Keratinocyte (primary cell): ENCODE measurements around the gene SHROOM3. TPM values are rescaled to one million over a fixed set of nuclear protein-coding genes. Genes with fewer than 3 reads are reported as not detected.

ENCODE experiments used
- DNase-seq: peaks from one replicate; pipeline ENCODE4 v3.0.0-alpha.2; 2011; ENCODE audit warnings: low read depth, missing footprints, low spot score
- FAIRE-seq: peaks from 2 replicates; lab custom pipeline; 2011; peaks lifted over from hg19 to GRCh38; lab: Jason Lieb, UNC
- H2AFZ ChIP-seq: 2 replicates; pipeline ENCODE4 v1.6.0; 2012; ENCODE audit warnings: low read length, control low read depth, inconsistent platforms; ENCODE audit not compliant: control insufficient read depth
- H3K27ac ChIP-seq: 2 replicates; pipeline ENCODE4 v1.5.1; 2011; ENCODE audit warnings: low read length; ENCODE audit not compliant: control insufficient read depth, insufficient read depth
- H3K27me3 ChIP-seq: 3 replicates; pipeline ENCODE4 v1.6.0; 2011; ENCODE audit warnings: low read length; ENCODE audit not compliant: control insufficient read depth, insufficient read depth; ENCODE audit errors: extremely low read depth
- H3K36me3 ChIP-seq, 2 experiments: 2 replicates in 1 of 2; 3 replicates in 1 of 2; pipeline ENCODE4 v1.5.1; 2011; ENCODE audit warnings: low read length in 2 of 2, mild to moderate bottlenecking in 1 of 2; ENCODE audit not compliant: control insufficient read depth in 2 of 2, insufficient read depth in 2 of 2; ENCODE audit errors: extremely low read depth in 1 of 2
- H3K4me1 ChIP-seq: 3 replicates; pipeline ENCODE4 v1.5.1; 2011; ENCODE audit warnings: low read length; ENCODE audit not compliant: control insufficient read depth, insufficient read depth; ENCODE audit errors: extremely low read depth
- H3K4me2 ChIP-seq: 3 replicates; pipeline ENCODE4 v1.6.0; 2011; ENCODE audit warnings: low read depth, low read length; ENCODE audit not compliant: control insufficient read depth, insufficient read depth; ENCODE audit errors: extremely low read depth
- H3K4me3 ChIP-seq, 3 experiments: fragments of 200-600 bp in 1 of 3; sonication (generic) in 1 of 3; 2 replicates in 2 of 3; 3 replicates in 1 of 3; pipeline ENCODE4 v1.5.1; 2011 to 2016; ENCODE audit warnings: low read length in 3 of 3, mild to moderate bottlenecking in 3 of 3, control low read depth in 2 of 3, inconsistent platforms in 1 of 3, low read depth in 1 of 3, mixed read lengths in 1 of 3, mixed run types in 1 of 3, moderate library complexity in 1 of 3; ENCODE audit not compliant: control insufficient read depth in 2 of 3, insufficient read depth in 2 of 3; ENCODE audit errors: extremely low read depth in 1 of 3
- H3K79me2 ChIP-seq: 2 replicates; pipeline ENCODE4 v1.6.0; 2012; ENCODE audit warnings: low read length; ENCODE audit not compliant: control insufficient read depth, insufficient read depth
- H3K9ac ChIP-seq: 3 replicates; pipeline ENCODE4 v1.6.0; 2011; ENCODE audit warnings: low read length; ENCODE audit not compliant: control insufficient read depth, insufficient read depth; ENCODE audit errors: extremely low read depth
- H3K9me1 ChIP-seq: 3 replicates; pipeline ENCODE4 v1.6.0; 2011; ENCODE audit warnings: low read length; ENCODE audit not compliant: control insufficient read depth, insufficient read depth; ENCODE audit errors: extremely low read depth
- H3K9me3 ChIP-seq: 2 replicates; pipeline ENCODE4 v1.5.1; 2012; ENCODE audit warnings: low read depth, low read length; ENCODE audit not compliant: control insufficient read depth
- H4K20me1 ChIP-seq: 3 replicates; pipeline ENCODE4 v1.6.0; 2011; ENCODE audit warnings: low read length; ENCODE audit not compliant: control insufficient read depth, insufficient read depth; ENCODE audit errors: extremely low read depth
- EZH2 ChIP-seq: IDR thresholded peaks from one replicate; pipeline ENCODE4 v1.6.1; 2012; ENCODE audit warnings: inconsistent platforms, mild to moderate bottlenecking, low read length, moderate library complexity
- dilution Hi-C: fragments of 300-500 bp; cut with MboI; formaldehyde crosslinking; loops from one replicate; pipeline ENCODE4 v1.7.0; 2020; ENCODE audit warnings: low sequenced_read_pairs; ENCODE audit not compliant: extremely low pct_ligation_motif_present
- polyA plus RNA-seq, 5 experiments: library from polyadenylated mRNA; depleted of rRNA in 3 of 5; stranded (reverse) in 3 of 5; stranded (forward) in 1 of 5; unstranded in 1 of 5; fragments of >200 nt; gene quantifications; 1 replicate in 1 of 5; 2 replicates in 3 of 5; 3 replicates in 1 of 5; pipeline versions ENCODE4 v1.2.1 to v1.2.3, GENCODE V29; 2011 to 2012; ENCODE audit warnings: missing spikeins in 2 of 5, low read depth in 1 of 5, low replicate concordance in 1 of 5
- TF ChIP-seq, protein P1 (sequence below), 3 experiments: IDR thresholded peaks in 1 of 3; conservative IDR thresholded peaks in 1 of 3; optimal IDR thresholded peaks in 1 of 3; 2 replicates in 2 of 3; 3 replicates in 1 of 3; pipeline versions ENCODE3 to v1.5.1; 2011; ENCODE audit warnings: low read length in 3 of 3, mild to moderate bottlenecking in 3 of 3, moderate library complexity in 2 of 3, control low read depth in 1 of 3, inconsistent platforms in 1 of 3; ENCODE audit not compliant: insufficient read depth in 2 of 3; ENCODE audit errors: extremely low read depth in 1 of 3

The SHROOM3 gene
- polyA plus RNA-seq, 1 donor (not counting 4 experiments of a cell fraction or from before 2014, with no cell fraction given): 4.9 TPM

DNA sequence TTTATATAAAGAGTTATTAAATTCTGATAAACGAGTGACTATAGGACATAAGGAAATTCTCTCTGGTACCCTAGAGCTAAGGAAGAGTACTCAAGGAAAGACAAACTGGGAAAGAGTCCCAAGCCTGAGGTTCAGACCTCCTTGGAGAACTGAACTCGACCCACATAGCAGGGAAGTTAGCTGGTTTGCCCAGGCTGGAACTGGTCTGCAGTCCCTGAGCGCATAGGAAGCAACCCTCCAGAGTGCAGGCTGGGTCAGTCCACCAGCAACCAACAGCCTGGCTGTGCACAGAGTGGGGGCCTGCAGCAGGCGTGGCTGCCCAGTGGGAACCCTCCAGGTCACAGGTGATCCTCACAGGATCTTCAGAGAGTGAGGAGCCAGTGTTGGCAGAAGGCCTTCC is 348.8 kb downstream of the SHROOM3 start:
- Histone ChIP-seq H4K20me1 (no peaks in the 10 kb centered on the region), H3K9ac (no peak overlapping the region), H3K4me1 (peaks cover 27% of the 10 kb centered on the region), H3K9me3 (no peaks in the 10 kb centered on the region), H3K4me3 (no peak overlapping the region), H3K36me3 (peaks cover under 1 to 12% of the 10 kb centered on the region in 2 experiments), H3K4me2 (no peak overlapping the region), H3K79me2 (no peaks in the 10 kb centered on the region), H3K27me3 (no peaks in the 10 kb centered on the region), H3K9me1 (no peaks in the 10 kb centered on the region), H2AFZ (no peak overlapping the region), H3K27ac (no peak overlapping the region)
- FAIRE-seq: no peak
- TF ChIP-seq EZH2: no peak
- TF ChIP-seq, protein P1, sequence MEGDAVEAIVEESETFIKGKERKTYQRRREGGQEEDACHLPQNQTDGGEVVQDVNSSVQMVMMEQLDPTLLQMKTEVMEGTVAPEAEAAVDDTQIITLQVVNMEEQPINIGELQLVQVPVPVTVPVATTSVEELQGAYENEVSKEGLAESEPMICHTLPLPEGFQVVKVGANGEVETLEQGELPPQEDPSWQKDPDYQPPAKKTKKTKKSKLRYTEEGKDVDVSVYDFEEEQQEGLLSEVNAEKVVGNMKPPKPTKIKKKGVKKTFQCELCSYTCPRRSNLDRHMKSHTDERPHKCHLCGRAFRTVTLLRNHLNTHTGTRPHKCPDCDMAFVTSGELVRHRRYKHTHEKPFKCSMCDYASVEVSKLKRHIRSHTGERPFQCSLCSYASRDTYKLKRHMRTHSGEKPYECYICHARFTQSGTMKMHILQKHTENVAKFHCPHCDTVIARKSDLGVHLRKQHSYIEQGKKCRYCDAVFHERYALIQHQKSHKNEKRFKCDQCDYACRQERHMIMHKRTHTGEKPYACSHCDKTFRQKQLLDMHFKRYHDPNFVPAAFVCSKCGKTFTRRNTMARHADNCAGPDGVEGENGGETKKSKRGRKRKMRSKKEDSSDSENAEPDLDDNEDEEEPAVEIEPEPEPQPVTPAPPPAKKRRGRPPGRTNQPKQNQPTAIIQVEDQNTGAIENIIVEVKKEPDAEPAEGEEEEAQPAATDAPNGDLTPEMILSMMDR (optimal IDR thresholded peaks at IDR 0.05 in 1 of 3, IDR thresholded peaks at IDR 0.05 in 1 of 3, conservative IDR thresholded peaks at IDR 0.05 in 1 of 3; ENCODE audit: extremely low read depth in 1 of 3, insufficient read depth in 2 of 3, low read length in 3 of 3): no peak
- DNase-seq: no peak
- dilution Hi-C loops: no loop called here

DNA sequence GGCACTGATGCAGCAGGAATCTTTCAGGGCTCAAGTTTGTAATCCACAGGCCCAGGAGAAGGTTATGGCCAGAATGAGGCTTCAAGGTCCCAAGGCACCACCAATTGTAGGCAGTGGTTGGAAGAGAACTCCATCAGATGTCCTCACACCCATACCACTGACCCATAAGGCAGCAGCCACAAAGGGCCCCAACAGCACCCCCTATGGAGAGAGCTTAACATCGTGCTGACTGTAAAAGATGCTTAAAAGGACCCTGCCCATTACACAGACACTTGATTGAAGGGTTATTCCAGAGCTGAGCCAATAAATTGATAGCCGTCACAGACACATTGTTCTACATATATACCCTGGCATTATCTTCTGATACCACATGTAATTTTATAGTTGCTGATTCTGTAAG is 349.2 kb downstream of the SHROOM3 start:
- H3K4me1 ChIP-seq: peaks cover 27% of the 10 kb centered on the region
- TF ChIP-seq, protein P1 (optimal IDR thresholded peaks at IDR 0.05 in 1 of 3, IDR thresholded peaks at IDR 0.05 in 1 of 3, conservative IDR thresholded peaks at IDR 0.05 in 1 of 3; ENCODE audit: extremely low read depth in 1 of 3, insufficient read depth in 2 of 3, low read length in 3 of 3): peak in 2 of 3 experiments; percentile 18 to 21
- TF ChIP-seq EZH2: no peak
- no peaks in the 10 kb centered on the region for H4K20me1 ChIP-seq
- H3K27me3 ChIP-seq: no peaks in the 10 kb centered on the region
- DNase-seq (no peak), FAIRE-seq (no peak)
- H3K4me3 ChIP-seq: no peak overlapping the region
- no peaks in the 10 kb centered on the region for H3K9me3 ChIP-seq
- no peak overlapping the region for H3K27ac ChIP-seq
- no peaks in the 10 kb centered on the region for H3K9me1 ChIP-seq
- H3K36me3 ChIP-seq: peaks cover 0 to 9% of the 10 kb centered on the region in 2 experiments
- no peak overlapping the region for H3K9ac ChIP-seq
- dilution Hi-C loops: no loop called here
- no peaks in the 10 kb centered on the region for H3K79me2 ChIP-seq
- H3K4me2 ChIP-seq: no peak overlapping the region
- no peak overlapping the region for H2AFZ ChIP-seq
